VCaP (cell line): ENCODE results near the gene ITPR2.
A peak's percentile ranks its signal among the peaks of the same experiment; 100 is the strongest.

ENCODE experiments used
- H3K27ac ChIP-seq: fragments of 450-650 bp; 2 replicates; pipeline ENCODE4 v1.5.1; 2017
- CTCF ChIP-seq: fragments of 450-650 bp; conservative IDR thresholded peaks from 2 replicates; pipeline ENCODE4 v1.5.1; 2017; ENCODE audit warnings: mild to moderate bottlenecking, moderate library complexity

The ITPR2 gene

GRCh38 chr12:26426652-26427051 lies 406.3 kb downstream of the ITPR2 start:
- TF ChIP-seq CTCF: no peak

GRCh38 chr12:26425587-26426260 lies 407.3 kb downstream of the ITPR2 start:
- no peak for TF ChIP-seq CTCF
- no peak overlapping the region for H3K27ac ChIP-seq

More at GRCh38 chr12:26426652-26427051, 406.3 kb downstream of the ITPR2 start:
- no peak overlapping the region for H3K27ac ChIP-seq

GRCh38 chr12:26422839-26423398 lies 410.1 kb downstream of the ITPR2 start:
- H3K27ac ChIP-seq: no peak overlapping the region
- TF ChIP-seq CTCF: no peak

- TF ChIP-seq CTCF: no peak
- peak overlapping the region; percentile 31 for H3K27ac ChIP-seq
Observed at GRCh38 chr12:26416550-26416949, 416.4 kb downstream of the ITPR2 start.

GRCh38 chr12:26410689-26411088 lies 422.3 kb downstream of the ITPR2 start:
- H3K27ac ChIP-seq: no peak overlapping the region
- no peak for TF ChIP-seq CTCF

GRCh38 chr12:26406813-26407212 lies 426.2 kb downstream of the ITPR2 start:
- TF ChIP-seq CTCF: no peak
- H3K27ac ChIP-seq: no peak overlapping the region

- H3K27ac ChIP-seq: no peak overlapping the region
- TF ChIP-seq CTCF: no peak
Observed at GRCh38 chr12:26406391-26406790, 426.6 kb downstream of the ITPR2 start.
